ENCODE results near the gene TPI1.

The TPI1 gene

DNA sequence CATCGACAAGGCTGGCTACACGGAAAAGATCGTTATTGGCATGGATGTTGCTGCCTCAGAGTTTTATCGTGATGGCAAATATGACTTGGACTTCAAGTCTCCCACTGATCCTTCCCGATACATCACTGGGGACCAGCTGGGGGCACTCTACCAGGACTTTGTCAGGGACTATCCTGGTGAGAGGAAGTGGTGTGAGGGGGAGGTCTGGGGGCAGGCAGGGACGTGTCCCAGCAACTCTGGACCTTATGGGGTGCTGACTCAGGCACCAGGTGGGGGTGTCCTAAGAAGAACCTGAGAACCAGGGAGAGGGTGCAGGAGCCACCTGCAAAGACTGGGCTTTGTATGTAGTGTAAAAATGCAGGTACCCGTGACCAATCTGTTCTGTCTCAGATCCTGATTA lies 52.3 kb downstream of the TPI1 start:
- DNase-seq (ENCODE audit: low read depth): no peak
- TF ChIP-seq, protein P1, sequence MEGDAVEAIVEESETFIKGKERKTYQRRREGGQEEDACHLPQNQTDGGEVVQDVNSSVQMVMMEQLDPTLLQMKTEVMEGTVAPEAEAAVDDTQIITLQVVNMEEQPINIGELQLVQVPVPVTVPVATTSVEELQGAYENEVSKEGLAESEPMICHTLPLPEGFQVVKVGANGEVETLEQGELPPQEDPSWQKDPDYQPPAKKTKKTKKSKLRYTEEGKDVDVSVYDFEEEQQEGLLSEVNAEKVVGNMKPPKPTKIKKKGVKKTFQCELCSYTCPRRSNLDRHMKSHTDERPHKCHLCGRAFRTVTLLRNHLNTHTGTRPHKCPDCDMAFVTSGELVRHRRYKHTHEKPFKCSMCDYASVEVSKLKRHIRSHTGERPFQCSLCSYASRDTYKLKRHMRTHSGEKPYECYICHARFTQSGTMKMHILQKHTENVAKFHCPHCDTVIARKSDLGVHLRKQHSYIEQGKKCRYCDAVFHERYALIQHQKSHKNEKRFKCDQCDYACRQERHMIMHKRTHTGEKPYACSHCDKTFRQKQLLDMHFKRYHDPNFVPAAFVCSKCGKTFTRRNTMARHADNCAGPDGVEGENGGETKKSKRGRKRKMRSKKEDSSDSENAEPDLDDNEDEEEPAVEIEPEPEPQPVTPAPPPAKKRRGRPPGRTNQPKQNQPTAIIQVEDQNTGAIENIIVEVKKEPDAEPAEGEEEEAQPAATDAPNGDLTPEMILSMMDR (conservative IDR thresholded peaks at IDR 0.05; ENCODE audit: low read length): no peak
- H3K4me3 ChIP-seq (ENCODE audit: low read length): no peak overlapping the region
